HG02798 (cell line): ENCODE results near the gene TTLL5.

Source experiments
- ATAC-seq: cut with Tn5 transposase; IDR thresholded peaks from one replicate; pipeline ENCODE4 v1.9.1; 2021; ENCODE audit warnings: mild to moderate bottlenecking; ENCODE audit not compliant: unreplicated experiment, poor library complexity

The TTLL5 gene

DNA sequence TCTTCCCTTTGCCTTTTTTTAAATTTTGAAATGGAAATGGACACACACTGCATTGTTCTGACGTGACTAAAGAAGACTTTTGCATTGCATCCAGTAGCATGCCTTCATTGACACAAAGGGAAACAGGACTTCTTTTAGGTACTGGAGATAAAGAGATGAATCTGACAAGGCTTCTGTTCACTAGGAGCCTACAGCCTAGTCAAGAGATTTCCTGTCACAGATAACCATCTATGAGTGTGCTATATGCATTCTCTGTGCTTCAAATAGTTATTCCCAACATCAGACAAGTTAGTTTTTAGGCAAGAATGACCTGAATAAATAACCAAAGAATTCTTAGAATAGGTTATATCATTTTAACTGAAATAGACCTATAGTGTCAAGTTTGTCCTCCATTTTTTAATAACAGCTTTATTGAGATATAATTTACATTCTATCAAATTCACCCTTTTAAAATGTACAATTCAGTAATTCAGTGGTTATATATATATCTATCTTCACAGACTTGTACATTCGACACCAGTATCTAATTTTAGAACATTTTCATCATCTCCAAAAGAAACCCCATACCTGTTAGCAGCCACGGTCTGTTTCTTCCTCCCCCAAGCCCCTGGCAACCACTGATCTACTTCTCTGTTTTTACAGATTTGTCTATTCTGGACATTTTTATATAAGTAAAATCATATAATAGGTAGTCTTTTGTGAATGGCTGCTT lies 122.7 kb downstream of the TTLL5 start:
- no peak for ATAC-seq

DNA sequence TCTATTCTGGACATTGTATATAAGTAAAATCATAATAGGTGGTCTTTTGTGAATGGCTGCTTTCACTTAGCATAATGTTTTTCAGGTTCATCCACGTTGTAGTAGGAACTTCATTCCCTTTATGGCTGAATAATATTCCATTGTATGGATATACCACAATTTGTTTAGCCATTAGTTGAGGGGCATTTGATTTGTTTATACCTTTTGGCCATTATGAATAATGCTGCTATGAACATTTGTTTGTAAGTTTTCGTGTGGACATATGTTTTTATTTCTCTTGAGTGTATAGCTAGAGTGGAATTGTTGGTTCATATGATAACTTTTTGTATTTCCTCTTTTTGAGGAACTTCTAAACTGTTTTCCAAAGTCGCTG lies 123.3 kb downstream of the TTLL5 start:
- ATAC-seq = no peak

DNA sequence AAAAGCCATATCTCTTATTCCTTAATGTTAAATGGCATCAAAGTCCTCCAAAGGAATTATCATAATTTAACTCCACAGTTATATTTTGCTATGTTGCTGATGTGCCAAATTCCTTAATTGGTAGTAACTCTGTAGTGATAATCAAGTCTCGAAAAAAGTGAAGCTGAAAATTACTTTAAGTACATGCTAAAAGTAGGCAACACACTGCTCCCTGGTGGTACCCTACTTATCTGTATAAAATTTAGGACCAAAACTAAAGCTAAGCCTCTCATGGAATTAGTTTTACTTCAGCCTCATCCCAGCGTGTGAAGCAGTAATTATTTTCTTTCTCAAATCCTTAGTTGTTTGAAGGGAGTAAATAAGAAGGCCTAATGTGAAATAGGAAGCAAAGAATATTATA lies 132.8 kb downstream of the TTLL5 start:
- no peak for ATAC-seq

DNA sequence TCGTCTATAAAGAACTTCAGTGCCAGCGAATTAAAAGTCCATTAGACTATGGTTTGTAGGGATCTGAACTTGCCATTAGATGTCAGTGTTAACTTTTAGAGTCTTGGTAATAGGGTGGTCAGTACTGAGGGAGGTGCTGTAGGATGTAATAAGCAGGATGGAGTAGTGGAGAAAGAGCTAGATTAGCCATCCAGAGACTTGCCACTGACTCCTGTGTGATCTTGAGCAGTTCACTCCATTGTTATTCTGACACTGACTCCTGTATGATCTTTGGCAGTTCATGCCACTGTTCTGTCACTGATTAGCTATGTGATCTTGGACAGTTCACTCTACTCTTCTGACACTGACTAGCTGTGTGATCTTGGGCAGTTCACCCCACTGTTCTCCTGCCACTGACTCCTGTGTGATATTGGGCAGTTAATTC lies 133.6 kb downstream of the TTLL5 start:
- ATAC-seq = no peak

- no peak for ATAC-seq
Observed at GRCh38 chr14:75800792-75801191, 139.7 kb downstream of the TTLL5 start.

DNA sequence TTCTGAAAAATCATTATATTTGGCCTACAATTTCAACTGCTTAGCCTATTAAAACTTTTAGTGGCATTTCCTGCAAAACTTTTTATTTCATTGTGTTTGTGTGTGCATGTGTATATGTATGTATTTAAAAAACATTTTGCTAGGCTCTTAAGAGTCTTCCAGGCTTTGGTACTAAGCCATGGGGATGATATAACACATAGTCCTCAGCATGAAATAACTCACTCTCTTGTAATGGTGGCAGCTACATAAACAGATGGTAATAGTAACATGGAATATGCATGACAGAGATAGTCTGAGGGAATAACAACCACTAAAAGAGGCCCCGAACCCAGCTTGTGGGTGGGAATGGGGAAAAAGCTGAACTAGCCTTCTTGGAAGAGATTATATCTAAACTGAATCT lies 141.4 kb downstream of the TTLL5 start:
- no peak for ATAC-seq

DNA sequence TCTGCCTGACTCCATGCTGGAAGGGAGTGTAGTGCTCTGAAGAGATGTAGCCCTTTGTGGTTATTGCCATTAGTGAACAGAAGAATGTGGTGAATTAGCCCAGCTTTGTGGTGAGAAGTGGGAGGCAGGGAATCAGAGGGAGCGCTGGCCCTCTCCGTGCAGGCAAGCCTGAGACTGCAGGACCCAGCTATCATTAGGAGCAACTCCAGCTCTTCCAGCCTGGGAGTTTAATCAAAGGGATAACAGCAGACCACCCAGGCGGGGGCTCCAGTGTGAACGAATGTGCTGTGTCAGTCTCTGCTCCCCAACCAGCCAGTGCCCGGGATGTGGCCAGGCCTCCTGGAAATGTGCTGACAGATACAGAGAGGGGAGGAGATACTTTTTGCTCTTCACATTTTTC lies 142.7 kb downstream of the TTLL5 start:
- no peak for ATAC-seq

GRCh38 chr14:75804570-75805275 lies 143.7 kb downstream of the TTLL5 start:
- ATAC-seq = no peak

DNA sequence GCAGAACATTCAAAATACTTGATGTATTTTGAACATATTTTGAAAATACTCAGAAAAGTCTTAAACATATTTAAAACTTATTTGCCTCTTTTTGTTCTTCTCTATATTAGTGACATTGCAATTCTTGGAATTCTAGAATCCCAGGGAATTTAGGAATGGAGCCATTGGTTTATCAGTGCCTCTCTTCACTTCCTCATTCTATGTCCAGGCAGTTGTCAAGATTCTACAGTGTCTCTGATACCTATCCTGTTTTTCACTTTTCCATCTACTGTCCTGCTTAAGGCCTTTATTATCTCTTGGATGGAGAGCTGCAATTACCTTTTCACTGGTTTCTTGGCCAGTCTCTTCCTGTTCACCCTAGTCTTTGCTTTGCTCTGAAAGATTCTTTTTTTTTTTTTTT lies 144.6 kb downstream of the TTLL5 start:
- no peak for ATAC-seq

DNA sequence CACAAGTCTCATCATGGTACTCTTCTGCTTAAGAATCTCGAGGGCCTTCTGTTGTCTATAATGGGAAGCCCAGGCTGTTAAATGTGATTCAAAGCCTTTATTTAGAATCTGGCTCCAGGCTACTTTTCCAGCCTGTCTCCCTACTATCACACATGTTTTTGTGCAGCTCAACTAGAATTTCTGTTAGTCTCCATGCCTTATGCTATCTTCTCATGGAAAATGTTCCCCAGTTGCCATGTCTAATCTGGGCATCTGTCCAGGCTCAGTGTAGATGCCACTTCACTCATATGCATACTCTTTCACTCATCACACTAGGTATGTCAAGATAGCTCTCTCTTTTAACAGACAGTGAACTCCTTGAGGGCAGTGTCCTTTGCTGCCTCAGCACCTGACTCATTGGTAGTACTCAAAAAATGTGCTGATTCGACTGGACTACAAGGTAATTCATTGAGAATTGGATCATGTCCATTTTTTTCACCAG lies 145.3 kb downstream of the TTLL5 start:
- ATAC-seq = no peak

- ATAC-seq = no peak
Observed at GRCh38 chr14:75807667-75808360, 146.8 kb downstream of the TTLL5 start.

DNA sequence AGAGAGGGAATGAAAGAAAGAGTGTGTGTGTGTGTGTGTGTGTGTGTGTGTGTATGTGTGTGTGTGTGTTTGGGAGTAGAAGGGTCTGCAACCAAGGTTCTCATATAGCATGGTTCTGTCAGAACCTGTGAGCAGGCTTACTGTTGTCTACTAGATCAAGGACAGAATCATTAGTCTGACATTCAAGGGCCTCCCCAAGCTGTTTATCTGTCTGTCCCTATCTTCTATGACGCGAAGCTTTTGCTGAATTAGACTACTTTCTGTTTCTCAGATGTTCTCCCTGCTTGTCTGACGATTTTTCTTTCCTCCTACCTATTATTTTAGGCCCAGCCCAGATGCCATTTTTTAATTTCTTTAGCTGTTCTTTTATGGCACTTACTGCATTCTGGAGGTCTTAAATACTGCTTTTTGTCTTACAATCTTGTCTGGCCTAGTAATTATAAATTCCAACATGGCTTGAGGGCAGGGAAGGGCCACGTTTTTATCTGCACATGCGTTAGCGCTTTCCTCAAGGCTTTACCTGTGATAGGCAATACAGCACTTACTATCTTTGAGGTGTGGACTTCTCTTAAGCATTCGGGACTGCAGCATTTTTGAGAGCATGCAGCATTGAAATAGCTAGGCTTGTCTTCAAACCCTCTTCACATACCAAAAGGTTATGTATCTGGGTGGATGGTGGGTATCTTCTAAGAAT lies 150.2 kb downstream of the TTLL5 start:
- no peak for ATAC-seq

- ATAC-seq = no peak
Observed at GRCh38 chr14:75811872-75812499, 150.9 kb downstream of the TTLL5 start.

DNA sequence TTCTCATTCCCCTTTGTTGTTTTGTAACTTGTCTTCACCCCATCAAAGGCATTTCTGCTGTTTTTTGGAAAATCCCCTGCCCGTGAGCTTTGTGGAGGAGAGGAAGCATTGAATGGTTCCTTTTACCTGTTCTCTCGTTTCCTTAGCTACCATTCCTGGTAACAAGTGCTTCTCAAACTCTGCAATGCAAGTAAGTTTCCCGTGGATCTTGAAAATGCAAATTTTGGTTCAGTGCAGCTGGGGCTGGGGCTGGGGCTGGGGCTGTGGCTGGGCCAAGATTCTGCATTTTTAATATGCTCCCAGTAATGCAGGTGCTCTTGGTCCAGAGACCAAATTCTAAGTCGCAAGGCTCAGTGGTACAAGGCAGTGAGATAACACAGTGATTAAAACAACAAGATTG lies 151.6 kb downstream of the TTLL5 start:
- no peak for ATAC-seq

DNA sequence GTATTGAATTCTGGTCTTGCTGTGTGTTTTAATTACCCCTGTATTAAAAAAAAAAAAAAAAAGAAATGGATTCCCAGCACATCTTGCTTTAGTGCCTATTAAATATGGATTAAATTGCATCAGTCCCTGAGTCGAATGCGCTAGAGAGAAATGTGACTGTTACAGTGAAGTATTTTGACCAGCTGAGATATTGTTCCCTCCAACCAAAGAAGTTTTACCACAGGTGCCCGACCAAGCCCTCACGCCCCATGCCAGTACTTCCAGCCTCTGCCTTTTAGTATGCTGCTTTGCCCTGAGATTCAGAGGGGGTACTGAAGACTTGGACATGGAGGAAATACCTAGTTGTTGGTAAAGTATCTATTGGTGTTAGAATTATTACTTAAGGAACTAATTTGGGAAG lies 159.7 kb downstream of the TTLL5 start:
- no peak for ATAC-seq

- ATAC-seq = no peak
Observed at GRCh38 chr14:75821831-75822521, 160.9 kb downstream of the TTLL5 start.

DNA sequence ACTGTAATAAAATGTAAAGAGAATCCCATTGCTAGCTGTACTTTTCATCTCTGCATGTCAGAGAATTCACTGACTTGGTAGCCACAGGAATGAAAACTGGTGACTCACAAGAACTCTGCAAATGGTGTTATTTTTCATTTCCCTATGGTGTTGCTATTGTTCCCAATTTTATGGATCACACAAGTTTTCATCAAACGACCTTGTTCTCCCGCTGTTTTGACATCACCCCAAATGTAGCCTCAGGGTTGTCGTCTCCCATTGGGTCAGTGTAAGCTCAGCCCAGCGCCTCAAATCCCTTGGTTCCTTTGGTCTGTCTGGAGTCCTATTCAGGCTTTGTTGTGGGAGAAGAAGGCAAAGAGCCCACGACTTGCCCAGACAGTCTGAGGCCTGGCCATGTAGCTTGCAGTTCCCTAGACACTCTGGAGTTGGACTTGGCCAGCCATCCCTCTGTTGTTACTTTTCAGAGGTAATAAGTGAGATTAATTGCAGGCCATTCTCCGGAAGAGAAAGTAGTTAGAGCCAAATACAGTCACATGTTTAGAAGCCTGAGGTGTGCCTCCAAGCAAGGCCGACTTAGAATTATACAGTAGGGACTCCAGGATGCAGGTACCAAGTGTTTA lies 161.6 kb downstream of the TTLL5 start:
- ATAC-seq = no peak

GRCh38 chr14:75823334-75823733 lies 162.3 kb downstream of the TTLL5 start:
- no peak for ATAC-seq

- no peak for ATAC-seq
Observed at GRCh38 chr14:75824318-75824717, 163.3 kb downstream of the TTLL5 start.
